Activated naive CD4-positive, alpha-beta T cell treated with anti-CD3 and anti-CD28 coated beads, Interleukin-2, amount 50 U/mL, for 24 hours (primary cell): ENCODE results near the gene CCDC107.
"Not testable (repeated sequence)": the region's sequence is repeated elsewhere in the genome, so short reads cannot be mapped to it uniquely, and the experiment has no call there.

Experiments
- H3K27ac Mint-ChIP-seq: one replicate; pipeline ENCODE4 v1.8.0; 2021; ENCODE audit warnings: mild to moderate bottlenecking, mixed read lengths
- H3K27me3 Mint-ChIP-seq: one replicate; pipeline ENCODE4 v1.8.0; 2021; ENCODE audit warnings: mixed read lengths
- H3K36me3 Mint-ChIP-seq: one replicate; pipeline ENCODE4 v1.8.0; 2021; ENCODE audit warnings: mixed read lengths
- H3K4me1 Mint-ChIP-seq: one replicate; pipeline ENCODE4 v1.8.0; 2021; ENCODE audit warnings: mixed read lengths
- H3K4me3 Mint-ChIP-seq: one replicate; pipeline ENCODE4 v1.8.0; 2021; ENCODE audit warnings: mild to moderate bottlenecking, mixed read lengths
- H3K9me3 Mint-ChIP-seq: one replicate; pipeline ENCODE4 v1.8.0; 2021; ENCODE audit warnings: mixed read lengths

The CCDC107 gene

GRCh38 chr9:35658137-35658967 is at the start of gene CCDC107:
TSS of gene CCDC107 (plus strand) at chr9:35658292. CDS start at chr9:35658380, 88 bp downstream.
- Mint-ChIP-seq H3K27me3 (peaks cover 2% of the 10 kb centered on the region), H3K27ac (peak within 1 kb of the TSS; percentile 100), H3K9me3 (no peaks in the 10 kb centered on the region), H3K36me3 (no peaks in the 10 kb centered on the region), H3K4me1 (peaks cover 69% of the 10 kb centered on the region), H3K4me3 (peak within 1 kb of the TSS; percentile 88)

- Mint-ChIP-seq H3K4me1 (peaks cover 27% of the 10 kb centered on the region), H3K36me3 (no peaks in the 10 kb centered on the region), H3K27me3 (no peaks in the 10 kb centered on the region), H3K4me3 (no peak overlapping the region), H3K27ac (no peak overlapping the region), H3K9me3 (no peaks in the 10 kb centered on the region)
These were observed 48.9 kb upstream of the CCDC107 start for GRCh38 chr9:35609001-35609819.

GRCh38 chr9:35609820-35610163 is 48.3 kb upstream of the CCDC107 start:
- H3K36me3 Mint-ChIP-seq, result no peaks in the 10 kb centered on the region
- H3K4me1 Mint-ChIP-seq, result peaks cover 23% of the 10 kb centered on the region
- no peaks in the 10 kb centered on the region for H3K27me3 Mint-ChIP-seq
- no peaks in the 10 kb centered on the region for H3K9me3 Mint-ChIP-seq
- H3K27ac Mint-ChIP-seq, result no peak overlapping the region
- no peak overlapping the region for H3K4me3 Mint-ChIP-seq

GRCh38 chr9:35611230-35611797 is 46.8 kb upstream of the CCDC107 start:
- Mint-ChIP-seq H3K4me1 (peaks cover 24% of the 10 kb centered on the region), H3K4me3 (no peak overlapping the region), H3K27me3 (no peaks in the 10 kb centered on the region), H3K36me3 (no peaks in the 10 kb centered on the region), H3K9me3 (no peaks in the 10 kb centered on the region), H3K27ac (no peak overlapping the region)

- H3K4me3 Mint-ChIP-seq, H3K27ac Mint-ChIP-seq, H3K9me3 Mint-ChIP-seq, H3K27me3 Mint-ChIP-seq, H3K36me3 Mint-ChIP-seq: not testable (repeated sequence)
- H3K4me1 Mint-ChIP-seq, result peaks cover 25% of the 10 kb centered on the region
These were observed 46.0 kb upstream of the CCDC107 start for GRCh38 chr9:35612066-35612465.

- Mint-ChIP-seq H3K36me3 (no peaks in the 10 kb centered on the region), H3K9me3 (no peaks in the 10 kb centered on the region), H3K4me1 (peaks cover 28% of the 10 kb centered on the region), H3K4me3 (no peak overlapping the region), H3K27ac (no peak overlapping the region), H3K27me3 (no peaks in the 10 kb centered on the region)
These were observed 45.2 kb upstream of the CCDC107 start for GRCh38 chr9:35612843-35613242.

- Mint-ChIP-seq H3K27ac (peak overlapping the region; percentile 52), H3K9me3 (no peaks in the 10 kb centered on the region), H3K36me3 (no peaks in the 10 kb centered on the region), H3K4me3 (peak overlapping the region; percentile 85), H3K27me3 (no peaks in the 10 kb centered on the region), H3K4me1 (peaks cover 50% of the 10 kb centered on the region)
These were observed 42.0 kb upstream of the CCDC107 start for GRCh38 chr9:35615981-35616680.

- peaks cover 44% of the 10 kb centered on the region for H3K4me1 Mint-ChIP-seq
- H3K36me3 Mint-ChIP-seq, result no peaks in the 10 kb centered on the region
- peak overlapping the region; percentile 81 for H3K27ac Mint-ChIP-seq
- H3K9me3 Mint-ChIP-seq, result no peaks in the 10 kb centered on the region
- peak overlapping the region; percentile 85 for H3K4me3 Mint-ChIP-seq
- no peaks in the 10 kb centered on the region for H3K27me3 Mint-ChIP-seq
These were observed 41.2 kb upstream of the CCDC107 start for GRCh38 chr9:35616681-35617459.

GRCh38 chr9:35617548-35617947 is 40.5 kb upstream of the CCDC107 start:
- Mint-ChIP-seq H3K4me1 (peaks cover 44% of the 10 kb centered on the region), H3K9me3 (no peaks in the 10 kb centered on the region), H3K4me3 (peak overlapping the region; percentile 85), H3K27ac (peak overlapping the region; percentile 81), H3K36me3 (no peaks in the 10 kb centered on the region), H3K27me3 (no peaks in the 10 kb centered on the region)

- peak within 1 kb of the TSS; percentile 81 for H3K27ac Mint-ChIP-seq
- H3K9me3 Mint-ChIP-seq, result no peaks in the 10 kb centered on the region
- H3K36me3 Mint-ChIP-seq, result no peaks in the 10 kb centered on the region
- peak within 1 kb of the TSS; percentile 85 for H3K4me3 Mint-ChIP-seq
- H3K4me1 Mint-ChIP-seq, result peaks cover 44% of the 10 kb centered on the region
- H3K27me3 Mint-ChIP-seq, result no peaks in the 10 kb centered on the region
These were observed 39.8 kb upstream of the CCDC107 start, which contains the start of gene CD72 for GRCh38 chr9:35618325-35618727. TSS of gene CD72 (minus strand) at chr9:35618413. CDS start at chr9:35618303, 110 bp downstream.

GRCh38 chr9:35618854-35619799 is 39.0 kb upstream of the CCDC107 start:
- Mint-ChIP-seq H3K36me3 (no peaks in the 10 kb centered on the region), H3K4me3 (peak overlapping the region; percentile 19), H3K4me1 (peaks cover 44% of the 10 kb centered on the region), H3K27ac (peak overlapping the region; percentile 55), H3K27me3 (no peaks in the 10 kb centered on the region), H3K9me3 (no peaks in the 10 kb centered on the region)

GRCh38 chr9:35619800-35620158 is 38.3 kb upstream of the CCDC107 start:
- Mint-ChIP-seq H3K27ac (peak overlapping the region; percentile 55), H3K4me1 (peaks cover 44% of the 10 kb centered on the region), H3K36me3 (no peaks in the 10 kb centered on the region), H3K9me3 (no peaks in the 10 kb centered on the region), H3K4me3 (no peak overlapping the region), H3K27me3 (no peaks in the 10 kb centered on the region)

- Mint-ChIP-seq H3K27ac (no peak overlapping the region), H3K4me1 (no peaks in the 10 kb centered on the region)
These were observed 30.5 kb upstream of the CCDC107 start for GRCh38 chr9:35627575-35627974.

More at GRCh38 chr9:35627575-35627974, 30.5 kb upstream of the CCDC107 start:
- no peak overlapping the region for H3K4me3 Mint-ChIP-seq
- no peaks in the 10 kb centered on the region for H3K27me3 Mint-ChIP-seq
- no peaks in the 10 kb centered on the region for H3K9me3 Mint-ChIP-seq
- no peaks in the 10 kb centered on the region for H3K36me3 Mint-ChIP-seq
